ENCODE data around the gene CISD3.

DNA sequence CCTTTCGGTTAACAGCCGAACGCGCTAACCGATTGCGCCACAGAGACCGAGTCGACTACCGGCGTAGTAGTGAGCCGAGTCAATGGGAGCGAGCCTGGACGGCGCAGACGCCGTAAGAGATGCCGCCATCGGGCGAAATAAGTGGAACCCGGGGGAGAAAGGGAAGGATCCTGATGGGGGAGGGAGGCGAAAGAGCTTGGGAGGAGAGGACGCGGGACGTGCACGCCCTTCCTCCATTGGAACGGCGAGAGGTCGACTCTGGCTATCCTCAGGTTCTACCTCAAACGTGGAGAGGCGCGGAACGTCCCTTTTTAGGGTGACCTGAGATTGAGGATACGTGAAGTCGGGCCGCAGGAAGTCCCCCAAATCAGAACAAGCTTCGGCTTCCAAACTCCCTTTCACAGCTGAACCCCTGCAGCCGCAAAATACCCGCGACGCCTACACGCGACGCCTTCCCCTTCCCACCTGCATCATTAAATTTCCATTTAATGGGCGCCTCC is 21.7 kb downstream of the CISD3 start:
- TF ChIP-seq, protein P1, sequence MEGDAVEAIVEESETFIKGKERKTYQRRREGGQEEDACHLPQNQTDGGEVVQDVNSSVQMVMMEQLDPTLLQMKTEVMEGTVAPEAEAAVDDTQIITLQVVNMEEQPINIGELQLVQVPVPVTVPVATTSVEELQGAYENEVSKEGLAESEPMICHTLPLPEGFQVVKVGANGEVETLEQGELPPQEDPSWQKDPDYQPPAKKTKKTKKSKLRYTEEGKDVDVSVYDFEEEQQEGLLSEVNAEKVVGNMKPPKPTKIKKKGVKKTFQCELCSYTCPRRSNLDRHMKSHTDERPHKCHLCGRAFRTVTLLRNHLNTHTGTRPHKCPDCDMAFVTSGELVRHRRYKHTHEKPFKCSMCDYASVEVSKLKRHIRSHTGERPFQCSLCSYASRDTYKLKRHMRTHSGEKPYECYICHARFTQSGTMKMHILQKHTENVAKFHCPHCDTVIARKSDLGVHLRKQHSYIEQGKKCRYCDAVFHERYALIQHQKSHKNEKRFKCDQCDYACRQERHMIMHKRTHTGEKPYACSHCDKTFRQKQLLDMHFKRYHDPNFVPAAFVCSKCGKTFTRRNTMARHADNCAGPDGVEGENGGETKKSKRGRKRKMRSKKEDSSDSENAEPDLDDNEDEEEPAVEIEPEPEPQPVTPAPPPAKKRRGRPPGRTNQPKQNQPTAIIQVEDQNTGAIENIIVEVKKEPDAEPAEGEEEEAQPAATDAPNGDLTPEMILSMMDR (IDR thresholded peaks at IDR 0.05 in 8 of 11, conservative IDR thresholded peaks at IDR 0.05 in 3 of 11): no peak
- TF ChIP-seq POLR2A (IDR thresholded peaks at IDR 0.05) (no peak), POLR2AphosphoS5 (IDR thresholded peaks at IDR 0.05) (peak in 2 of 3 donors; percentile 38 to 56)

Measured in spleen (tissue), 7 donors.